ENCODE results near the gene TMPRSS3.

The TMPRSS3 gene

DNA sequence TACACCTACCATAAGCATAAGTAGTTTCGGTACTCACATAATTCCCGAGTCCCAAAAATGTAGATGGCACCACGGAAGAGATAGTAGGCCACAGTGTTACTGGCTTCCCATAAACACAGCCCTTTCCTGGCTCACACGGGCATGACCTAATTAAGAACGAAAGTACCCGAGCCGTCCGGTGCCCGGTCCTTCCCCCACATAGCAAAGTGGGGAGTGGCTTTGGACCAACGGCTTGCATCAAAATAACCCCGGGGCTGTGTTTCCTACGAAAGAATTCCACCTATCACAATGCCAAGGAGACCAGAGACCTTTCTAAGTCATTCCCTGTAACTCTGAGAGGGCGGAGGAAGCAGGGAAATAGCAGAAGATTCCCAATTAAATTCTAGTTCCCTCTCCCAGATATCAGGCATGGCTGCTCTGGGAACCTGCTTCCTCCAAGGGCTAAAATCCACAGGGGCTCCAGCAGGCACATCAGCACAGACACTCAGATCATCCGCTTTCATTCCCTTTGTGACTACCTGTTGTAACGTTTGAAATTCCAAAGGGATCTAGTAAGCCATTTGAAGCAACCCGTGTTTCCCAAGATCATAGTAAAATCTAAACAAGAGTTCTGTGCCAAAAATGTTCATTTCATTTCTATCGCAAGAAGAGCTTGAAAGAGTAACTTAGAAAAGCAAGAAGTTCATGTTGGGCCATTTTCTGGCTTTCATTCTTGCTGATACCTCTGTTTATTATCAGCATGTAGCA is at the start of gene TMPRSS3:
Gene TMPRSS3 (minus strand): TSS at position 148 of the 747 bp plus-strand sequence. CDS start 635 bp downstream, outside the sequence.
- no peak for DNase-seq (ENCODE audit: low read depth)

DNA sequence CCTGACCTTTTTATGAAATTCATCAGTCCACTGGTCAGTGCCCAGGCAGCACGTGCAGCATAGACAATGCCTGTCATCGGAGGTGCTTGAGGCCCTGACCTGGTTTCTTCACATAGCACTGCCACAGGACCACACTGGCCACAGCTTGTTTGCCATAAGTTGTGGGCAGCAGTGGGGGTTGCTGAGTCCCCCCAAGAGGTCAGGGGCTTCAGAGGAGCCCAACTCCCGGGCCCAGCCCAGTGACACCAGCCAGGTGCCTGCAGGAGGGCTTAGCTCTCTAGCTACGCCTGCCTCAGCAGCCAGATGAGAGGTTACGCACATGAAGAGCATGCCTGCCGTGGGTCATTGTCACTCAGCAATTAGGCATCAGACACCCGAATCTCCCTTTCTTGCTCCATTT is 49.5 kb upstream of the TMPRSS3 start:
- DNase-seq (ENCODE audit: low read depth): no peak

DNA sequence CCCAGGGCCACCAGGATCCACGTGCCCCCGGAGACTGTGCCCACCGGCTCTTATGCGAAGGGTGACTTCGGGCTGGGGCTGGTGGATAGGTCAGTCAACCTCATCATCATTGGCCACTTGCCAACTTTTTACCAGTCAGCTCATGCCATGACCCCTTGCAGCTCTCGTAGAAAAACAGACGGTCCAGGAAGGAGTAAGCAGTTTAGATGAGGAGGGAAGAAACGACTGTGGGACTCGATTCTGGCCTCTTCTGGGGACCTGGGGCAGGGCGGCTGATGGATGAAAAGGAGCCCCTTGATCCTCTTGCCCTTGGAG is 48.9 kb upstream of the TMPRSS3 start:
- DNase-seq (ENCODE audit: low read depth): no peak

DNA sequence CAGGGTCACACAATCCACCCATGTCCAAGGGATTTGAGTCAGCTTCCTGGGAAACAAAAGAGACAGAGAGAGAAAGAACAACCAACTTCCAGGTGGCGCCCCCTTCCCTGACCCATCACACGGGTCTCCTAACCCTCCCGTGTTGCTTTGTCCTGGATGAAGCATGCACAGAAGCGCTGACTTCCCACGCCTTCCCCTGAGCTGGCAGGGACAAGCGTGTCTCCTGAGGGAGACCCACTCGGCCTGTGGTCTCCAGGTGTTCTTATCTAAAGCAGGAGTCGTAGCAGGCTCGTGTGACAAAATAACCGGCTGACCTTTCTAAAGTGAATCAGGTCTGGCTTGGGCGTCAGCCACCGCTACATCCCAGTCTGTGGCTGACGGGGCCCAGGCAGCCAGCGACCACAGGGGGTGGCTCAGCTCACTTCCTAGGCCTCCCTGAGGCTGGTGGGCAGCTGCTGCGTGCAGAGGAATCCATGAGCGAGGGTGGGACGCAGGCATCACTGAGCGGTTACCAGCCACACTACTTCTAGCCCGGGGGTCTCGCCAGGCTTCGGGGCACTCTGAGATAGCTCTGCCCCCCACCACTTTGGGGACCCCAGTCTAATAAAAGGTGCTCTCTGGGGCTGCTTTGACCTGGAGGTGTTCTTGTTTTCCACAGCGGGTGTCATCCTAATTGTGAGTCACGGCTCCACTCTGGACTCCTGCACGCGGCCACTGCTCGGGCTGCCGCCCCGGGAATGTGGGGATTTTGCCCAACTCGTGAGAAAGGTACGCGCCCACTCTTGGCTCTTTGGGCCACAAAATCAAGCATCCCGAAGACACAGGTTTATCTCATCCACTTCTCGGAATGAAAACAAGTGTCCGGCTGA is 48.3 kb upstream of the TMPRSS3 start:
- DNase-seq (ENCODE audit: low read depth): no peak

DNA sequence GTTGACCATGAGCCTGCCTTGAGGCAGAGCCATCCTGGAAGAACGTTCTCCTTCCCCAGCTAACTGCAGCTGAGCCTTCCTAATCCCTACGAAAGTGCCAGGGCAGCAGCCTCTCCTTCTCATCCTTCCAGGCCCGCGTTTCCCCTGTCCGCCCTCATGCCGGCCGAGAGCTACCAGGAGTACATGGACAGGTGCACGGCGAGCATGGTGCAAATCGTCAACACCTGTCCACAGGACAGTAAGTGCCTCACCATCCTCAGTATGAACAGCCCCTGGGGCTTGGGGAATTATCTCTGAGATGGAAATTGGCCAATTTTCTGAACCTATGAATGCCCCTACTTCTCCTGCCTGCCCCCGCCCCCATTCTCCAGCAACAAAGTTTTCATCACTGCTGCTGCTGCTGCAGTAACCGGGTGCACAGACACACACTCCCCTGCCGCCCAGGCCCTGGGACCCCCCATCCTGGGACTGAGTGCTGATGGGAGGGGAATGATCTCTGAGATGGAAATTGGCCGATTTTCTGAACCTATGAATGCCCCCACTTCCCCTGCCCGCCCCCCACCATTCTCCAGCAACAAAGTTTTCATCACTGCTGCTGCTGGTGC is 47.4 kb upstream of the TMPRSS3 start:
- DNase-seq (ENCODE audit: low read depth): no peak

DNA sequence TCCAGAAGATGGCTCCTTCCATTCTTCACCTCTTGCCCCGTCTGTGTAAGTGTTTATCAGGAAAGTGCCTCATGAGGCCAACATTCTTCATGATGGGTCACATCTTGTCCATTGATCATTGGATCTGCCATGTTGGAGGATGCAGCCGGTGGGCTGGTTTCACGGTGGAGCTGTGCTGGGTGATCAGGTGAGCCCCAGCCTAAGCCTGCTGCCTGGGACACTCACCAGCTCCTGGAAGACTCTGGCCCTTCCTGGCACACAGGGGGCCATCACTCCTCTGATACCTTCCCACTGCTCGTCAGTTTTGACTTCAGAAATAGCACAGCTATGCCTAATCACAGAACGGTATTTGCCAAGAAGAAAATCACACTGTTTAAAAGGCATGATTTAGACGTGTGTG is 46.1 kb upstream of the TMPRSS3 start:
- DNase-seq (ENCODE audit: low read depth): no peak

DNA sequence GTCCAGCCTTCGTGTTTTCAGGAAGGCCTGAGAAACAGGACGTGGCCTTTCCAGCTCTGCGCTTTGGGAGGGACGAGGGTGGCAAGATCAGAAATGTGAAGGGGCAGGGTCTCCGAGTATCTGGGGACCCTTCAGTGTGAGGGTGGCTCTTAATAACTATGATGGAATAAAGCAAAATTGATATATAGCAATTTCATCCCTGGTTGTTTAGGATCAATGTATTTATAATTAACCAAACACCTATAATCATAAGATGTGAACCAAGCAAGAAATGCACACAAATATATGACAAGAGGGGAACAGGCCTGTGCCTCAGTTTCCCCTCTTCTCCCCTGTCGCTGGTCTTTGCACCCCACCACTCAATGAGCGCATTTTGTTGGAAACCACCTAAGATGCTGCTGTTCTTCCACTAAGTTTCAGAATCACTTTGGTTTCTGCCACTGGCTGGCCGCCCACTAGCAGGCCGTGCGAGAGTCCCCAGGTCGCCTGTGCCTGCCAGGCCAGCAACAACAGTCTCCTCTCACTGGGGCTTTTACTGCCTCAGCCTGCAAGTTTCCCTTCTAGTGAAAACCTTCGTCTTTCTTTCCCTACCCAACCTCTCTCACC is 44.4 kb upstream of the TMPRSS3 start:
- no peak for DNase-seq (ENCODE audit: low read depth)

DNA sequence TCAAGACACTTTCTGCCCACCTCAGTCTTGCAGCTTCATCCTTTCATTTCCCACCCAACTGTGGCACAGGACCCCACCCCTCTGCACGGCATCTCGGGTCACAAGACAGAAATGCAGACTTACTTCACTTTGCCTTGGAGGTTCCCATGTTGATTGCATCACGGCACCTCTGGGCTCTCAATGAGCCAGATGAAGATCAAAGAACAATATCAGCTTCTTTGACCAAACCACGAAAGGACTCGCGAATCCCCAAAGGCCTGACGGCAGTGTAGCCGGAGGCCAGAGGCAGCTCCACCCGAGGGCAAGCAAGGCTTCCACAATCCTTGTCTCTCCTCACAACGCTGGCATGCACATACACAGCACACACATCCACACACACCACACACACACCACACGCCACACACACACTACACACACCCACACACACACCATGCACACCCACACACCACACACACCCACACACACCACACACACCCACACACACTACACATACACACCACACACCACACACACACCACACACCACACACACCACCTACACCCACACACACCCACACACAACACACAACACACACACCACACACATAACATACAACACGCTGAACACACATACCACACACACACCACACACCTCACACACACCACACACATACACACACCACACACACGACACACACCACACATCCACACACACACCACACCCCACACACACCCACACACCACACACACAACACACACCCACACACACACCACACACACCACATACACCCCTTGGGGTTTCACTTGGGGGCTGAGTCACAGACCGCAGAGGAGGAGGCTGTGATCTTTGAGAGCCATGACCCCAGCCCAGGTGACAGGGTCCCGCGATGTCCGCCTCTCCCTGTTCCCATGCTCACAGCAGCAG is 43.7 kb upstream of the TMPRSS3 start:
- DNase-seq (ENCODE audit: low read depth): no peak

DNA sequence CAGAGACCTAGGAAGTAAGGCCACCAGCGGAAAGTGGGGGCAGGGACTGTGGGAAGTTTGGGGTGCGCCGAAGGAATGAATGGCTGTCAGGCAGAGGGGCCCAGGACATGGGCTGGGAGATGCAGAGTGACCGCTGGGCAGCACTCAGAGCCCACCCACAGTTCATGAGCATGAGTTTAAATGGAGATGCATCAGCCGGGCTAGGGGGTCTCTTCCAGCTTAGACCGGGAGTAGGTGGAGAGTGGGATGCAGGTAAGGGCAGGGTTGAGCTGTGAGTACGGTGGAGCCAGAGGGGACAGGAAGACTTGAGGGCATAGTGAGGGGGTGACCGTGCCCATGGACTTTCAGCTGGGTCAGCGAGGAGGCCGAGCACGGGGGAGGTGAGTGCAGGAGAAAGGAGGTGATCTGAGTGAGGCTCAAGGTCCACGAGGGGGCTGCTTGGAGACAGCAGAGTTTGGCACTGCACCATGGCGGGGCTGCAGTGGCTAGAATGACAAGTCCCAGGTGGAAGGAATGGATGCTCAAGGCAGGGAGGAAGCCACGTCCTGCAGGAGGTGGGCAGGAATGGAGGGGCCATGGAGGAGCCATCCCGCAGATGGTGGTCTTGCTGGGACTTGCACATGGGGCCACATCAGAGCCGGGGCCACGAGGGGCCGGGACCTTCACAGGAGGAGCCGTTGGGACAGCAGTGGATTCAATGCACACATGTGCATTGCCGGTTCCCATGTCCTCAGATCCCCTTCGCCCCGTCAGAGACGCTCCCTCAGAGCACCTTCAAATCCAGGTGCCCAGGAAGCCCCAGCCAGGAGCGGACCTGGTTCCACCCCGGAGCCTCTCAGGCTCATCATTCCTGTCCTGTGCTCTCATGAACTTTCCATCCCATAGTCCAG is 42.7 kb upstream of the TMPRSS3 start:
- DNase-seq (ENCODE audit: low read depth): no peak

DNA sequence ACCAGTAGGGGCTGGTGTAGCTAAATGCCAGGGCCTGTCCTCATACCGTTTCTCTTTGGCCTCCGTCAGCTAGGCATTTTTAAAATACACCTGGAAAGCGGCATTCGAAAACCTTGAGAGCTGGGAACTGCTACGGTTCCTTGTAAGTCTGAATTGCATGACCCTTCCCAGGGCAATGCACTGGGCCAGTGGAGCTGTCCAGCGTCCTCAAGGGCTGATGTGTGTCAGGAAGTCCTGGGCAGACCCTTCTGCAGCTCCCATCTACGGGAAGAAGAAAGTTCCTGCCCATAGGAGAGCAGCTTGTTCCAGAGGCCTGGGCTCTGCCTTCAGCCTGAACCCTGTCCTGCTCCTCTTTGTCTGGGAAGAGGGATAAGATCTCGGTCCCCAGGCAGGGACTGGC is 41.9 kb upstream of the TMPRSS3 start:
- no peak for DNase-seq (ENCODE audit: low read depth)

DNA sequence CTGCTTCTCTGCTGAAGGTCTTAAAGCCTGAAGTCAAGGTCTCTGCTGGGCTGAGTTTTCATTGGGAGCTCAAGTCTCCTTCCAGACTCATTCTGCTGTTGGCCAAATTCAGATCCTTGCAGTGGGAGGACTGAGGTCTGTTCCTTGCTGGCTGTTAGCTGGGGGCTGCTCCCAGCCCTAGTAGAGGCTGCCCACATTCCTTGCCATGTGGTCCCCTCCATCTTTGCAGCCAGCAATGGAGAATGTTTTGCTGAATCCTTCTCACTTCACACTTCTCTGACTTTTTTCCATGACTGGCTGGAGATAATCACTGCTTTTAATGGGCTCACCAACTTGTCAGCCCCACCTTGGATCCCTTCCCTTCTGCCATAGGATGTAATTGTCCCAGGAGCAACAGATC is 41.1 kb upstream of the TMPRSS3 start:
- no peak for DNase-seq (ENCODE audit: low read depth)

DNA sequence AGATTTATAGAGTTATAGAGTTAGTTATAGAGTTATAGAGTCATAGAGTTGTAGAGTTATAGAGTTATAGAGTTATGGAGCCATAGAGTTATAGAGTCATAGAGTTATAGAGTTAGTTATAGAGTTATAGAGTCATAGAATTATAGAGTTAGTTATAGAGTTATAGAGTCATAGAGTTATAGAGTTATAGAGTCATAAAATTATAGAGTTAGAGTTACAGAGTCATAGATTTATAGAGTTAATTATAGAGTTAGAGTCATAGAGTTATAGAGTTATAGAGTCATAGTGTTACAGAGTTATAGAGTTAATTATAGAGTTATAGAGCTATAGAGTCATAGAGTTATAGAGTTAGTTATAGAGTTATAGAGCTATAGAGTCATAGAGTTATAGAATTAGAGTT is 40.0 kb upstream of the TMPRSS3 start:
- DNase-seq (ENCODE audit: low read depth): no peak

DNA sequence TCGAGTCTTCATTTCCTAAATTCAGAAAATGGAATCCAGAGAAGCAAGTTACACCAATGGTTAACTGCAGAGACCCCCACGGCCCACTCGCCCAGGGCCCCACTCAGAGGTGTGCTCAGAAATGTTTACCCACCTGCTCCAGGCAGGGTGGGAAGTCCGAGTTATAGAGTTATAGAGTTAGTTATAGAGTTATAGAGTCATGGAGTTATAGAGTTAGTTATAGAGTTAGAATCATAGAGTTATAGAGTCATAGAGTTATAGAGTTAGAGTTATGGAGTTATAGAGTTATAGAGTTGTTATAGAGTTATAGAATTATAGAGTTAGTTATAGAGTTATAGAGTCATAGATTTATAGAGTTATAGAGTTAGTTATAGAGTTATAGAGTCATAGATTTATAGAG is 39.5 kb upstream of the TMPRSS3 start:
- no peak for DNase-seq (ENCODE audit: low read depth)

DNA sequence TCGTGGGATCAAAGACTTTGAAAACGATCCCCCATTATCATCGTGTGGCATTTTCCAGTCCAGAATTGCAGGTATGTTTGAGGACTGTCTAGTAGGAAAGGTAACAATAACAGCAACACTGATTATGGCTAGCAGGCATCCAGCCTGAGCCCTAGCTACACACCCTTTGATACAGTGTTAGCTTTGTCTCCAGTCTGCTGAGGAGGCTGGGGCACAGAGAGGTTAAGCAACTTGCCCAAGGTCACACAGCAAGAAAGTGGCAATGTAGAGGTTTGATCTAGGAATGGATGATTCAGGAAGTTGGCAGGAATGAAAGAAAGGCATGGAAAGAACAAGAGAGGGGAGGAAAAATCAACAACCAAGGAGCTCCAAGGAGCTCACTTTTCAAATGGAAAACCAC is 39.0 kb upstream of the TMPRSS3 start:
- no peak for DNase-seq (ENCODE audit: low read depth)

DNA sequence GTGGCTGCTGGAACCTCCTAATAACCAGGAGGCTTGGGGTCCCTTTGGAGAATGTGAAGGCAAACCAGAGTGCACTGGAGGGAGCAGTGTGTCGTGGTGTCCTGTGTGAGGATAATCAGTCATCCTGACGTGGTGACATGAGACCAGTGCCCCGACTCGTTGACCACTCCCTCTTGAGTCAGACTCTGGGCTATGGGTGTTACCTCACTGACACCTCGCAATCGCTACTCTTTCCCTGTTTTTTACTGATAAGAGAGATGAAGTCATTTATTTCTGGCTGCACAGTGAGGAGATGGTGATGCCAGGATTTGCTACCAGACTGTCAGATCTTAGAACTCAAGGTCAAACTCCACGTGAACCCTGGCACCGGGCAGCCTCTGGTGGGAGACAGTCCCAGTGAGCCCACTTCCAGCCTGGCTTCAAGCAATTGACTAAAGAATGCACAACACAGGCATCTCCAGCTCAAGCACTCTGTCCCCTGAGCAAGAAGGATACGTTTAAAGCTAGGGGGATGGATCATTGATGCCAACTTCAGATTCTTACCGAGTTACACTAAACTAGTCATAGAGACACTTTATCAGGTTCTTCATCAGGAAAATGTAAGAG is 38.2 kb upstream of the TMPRSS3 start:
- no peak for DNase-seq (ENCODE audit: low read depth)

DNA sequence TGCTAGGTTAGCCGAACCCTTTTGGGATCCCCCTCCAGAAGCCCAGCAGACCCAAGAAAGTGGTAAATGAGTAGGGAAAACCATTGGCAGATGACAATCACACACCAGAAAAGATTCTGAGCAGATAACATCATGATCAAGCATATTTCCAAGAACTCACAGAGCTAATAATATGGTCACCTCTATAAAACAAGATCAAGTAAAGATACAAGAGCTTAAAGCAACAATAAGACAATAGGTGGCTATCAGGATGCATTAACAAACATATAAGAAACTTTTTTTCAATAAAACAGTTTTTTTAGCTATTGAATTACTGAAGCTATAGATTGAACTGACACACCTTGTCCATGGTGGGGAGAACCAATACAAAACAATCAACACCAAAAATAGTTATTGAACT is 36.8 kb upstream of the TMPRSS3 start:
- no peak for DNase-seq (ENCODE audit: low read depth)

DNA sequence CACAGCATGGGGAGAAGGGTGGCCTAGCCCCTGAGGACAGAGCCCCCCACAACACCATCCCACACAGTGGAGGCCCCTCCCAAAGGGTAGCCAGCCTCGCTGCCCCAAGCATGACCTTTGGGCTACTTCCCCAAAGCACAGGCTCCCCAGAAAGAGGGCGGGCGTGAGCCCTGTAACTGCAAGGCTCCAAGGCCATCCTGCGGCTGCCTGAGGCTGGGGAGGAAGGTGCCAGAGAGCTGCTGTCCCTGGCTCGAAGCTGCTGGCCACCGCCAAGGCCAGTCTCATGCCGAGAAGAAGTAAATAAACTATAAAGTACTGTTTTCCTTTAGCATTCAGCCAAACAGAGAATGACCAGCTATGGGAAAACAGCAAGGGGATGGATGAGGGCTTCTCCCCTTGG is 35.3 kb upstream of the TMPRSS3 start:
- no peak for DNase-seq (ENCODE audit: low read depth)

DNA sequence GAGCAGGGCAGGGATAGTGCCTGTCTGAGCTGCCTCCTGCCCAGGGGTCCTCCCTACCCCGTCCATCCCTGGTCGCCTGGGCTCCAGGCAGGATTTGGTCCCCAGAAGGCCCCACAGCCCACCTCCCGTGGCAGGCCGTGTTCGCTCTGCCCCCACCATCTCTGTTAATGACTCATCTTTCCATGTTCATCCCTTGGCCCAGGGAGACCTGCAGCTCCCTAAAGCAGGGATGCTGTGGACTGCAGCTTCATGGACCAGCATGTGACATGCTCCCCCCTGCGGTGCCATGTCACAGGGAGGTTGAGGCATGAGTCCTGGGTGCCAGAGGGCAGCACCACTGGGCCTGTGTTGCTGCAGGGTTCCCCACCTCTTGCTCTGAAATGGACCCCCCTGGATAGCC is 34.7 kb upstream of the TMPRSS3 start:
- no peak for DNase-seq (ENCODE audit: low read depth)

DNA sequence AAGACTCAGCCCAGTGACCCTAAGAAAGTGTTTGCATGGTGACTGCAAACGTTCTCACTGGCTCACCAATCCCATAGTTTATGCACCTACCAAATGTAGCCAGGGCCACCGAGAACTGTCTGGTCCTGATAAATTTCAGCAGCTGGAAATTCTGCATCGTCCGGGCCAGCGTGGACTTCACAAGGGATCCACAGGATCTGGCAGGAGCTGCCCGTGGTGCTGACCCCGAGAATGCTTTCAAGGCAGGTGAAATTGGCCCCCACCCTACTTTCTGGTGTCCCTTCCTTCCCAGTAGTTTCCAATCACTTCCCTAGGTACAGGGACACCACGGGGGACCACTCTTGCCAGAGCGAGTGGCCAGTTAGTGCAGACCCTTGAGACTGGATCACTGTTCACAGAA is 34.0 kb upstream of the TMPRSS3 start:
- DNase-seq (ENCODE audit: low read depth): no peak

DNA sequence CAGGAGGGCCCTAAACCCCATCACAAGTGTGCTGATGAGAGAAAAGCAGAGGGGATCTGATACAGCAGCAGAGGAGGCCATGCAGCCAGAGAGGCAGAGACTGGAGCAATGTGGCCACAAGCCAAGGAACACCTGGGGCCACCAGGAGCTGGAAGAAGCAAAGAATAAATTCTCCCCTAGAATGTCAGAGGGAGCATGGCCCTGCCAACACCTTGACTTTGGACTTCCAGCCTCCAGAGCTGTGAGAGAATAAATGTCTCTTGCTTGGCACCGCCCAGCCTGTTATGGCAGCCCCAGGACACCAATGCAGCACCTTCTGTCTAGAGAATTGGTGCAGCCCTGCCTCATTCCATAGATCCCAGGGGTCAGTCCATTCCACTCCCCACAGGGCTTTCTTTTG is 33.2 kb upstream of the TMPRSS3 start:
- no peak for DNase-seq (ENCODE audit: low read depth)

All from stimulated activated CD8-positive, alpha-beta memory T cell treated with anti-CD3 and anti-CD28 coated beads, Interleukin-15, amount 100 ng/mL, for 24 hours (primary cell).